ENCODE data around the gene UNC80.

GRCh38 chr2:209805351-209805750 is 33.7 kb downstream of the UNC80 start:
- TF ChIP-seq, protein P1, sequence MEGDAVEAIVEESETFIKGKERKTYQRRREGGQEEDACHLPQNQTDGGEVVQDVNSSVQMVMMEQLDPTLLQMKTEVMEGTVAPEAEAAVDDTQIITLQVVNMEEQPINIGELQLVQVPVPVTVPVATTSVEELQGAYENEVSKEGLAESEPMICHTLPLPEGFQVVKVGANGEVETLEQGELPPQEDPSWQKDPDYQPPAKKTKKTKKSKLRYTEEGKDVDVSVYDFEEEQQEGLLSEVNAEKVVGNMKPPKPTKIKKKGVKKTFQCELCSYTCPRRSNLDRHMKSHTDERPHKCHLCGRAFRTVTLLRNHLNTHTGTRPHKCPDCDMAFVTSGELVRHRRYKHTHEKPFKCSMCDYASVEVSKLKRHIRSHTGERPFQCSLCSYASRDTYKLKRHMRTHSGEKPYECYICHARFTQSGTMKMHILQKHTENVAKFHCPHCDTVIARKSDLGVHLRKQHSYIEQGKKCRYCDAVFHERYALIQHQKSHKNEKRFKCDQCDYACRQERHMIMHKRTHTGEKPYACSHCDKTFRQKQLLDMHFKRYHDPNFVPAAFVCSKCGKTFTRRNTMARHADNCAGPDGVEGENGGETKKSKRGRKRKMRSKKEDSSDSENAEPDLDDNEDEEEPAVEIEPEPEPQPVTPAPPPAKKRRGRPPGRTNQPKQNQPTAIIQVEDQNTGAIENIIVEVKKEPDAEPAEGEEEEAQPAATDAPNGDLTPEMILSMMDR (IDR thresholded peaks at IDR 0.05), result no peak
- TF ChIP-seq CEBPB (IDR thresholded peaks at IDR 0.05) (no peak), ZFP36 (IDR thresholded peaks at IDR 0.05; ENCODE audit: borderline replicate concordance, partially characterized antibody) (no peak), PHF8 (IDR thresholded peaks at IDR 0.05; ENCODE audit: borderline replicate concordance, low read depth) (no peak), JUN (IDR thresholded peaks at IDR 0.05) (no peak), EP300 (IDR thresholded peaks at IDR 0.05) (no peak), GATA3 (IDR thresholded peaks at IDR 0.05; ENCODE audit: borderline replicate concordance) (no peak), BHLHE40 (IDR thresholded peaks at IDR 0.05; ENCODE audit: low read depth, low read length) (no peak), KDM1A (IDR thresholded peaks at IDR 0.05; ENCODE audit: low read depth) (no peak), POLR2A (IDR thresholded peaks at IDR 0.05; ENCODE audit: low read length) (no peak), HDAC2 (IDR thresholded peaks at IDR 0.05) (no peak), MAFK (IDR thresholded peaks at IDR 0.05; ENCODE audit: partially characterized antibody) (no peak)
- TF ChIP-seq, protein P2, sequence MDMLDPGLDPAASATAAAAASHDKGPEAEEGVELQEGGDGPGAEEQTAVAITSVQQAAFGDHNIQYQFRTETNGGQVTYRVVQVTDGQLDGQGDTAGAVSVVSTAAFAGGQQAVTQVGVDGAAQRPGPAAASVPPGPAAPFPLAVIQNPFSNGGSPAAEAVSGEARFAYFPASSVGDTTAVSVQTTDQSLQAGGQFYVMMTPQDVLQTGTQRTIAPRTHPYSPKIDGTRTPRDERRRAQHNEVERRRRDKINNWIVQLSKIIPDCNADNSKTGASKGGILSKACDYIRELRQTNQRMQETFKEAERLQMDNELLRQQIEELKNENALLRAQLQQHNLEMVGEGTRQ (IDR thresholded peaks at IDR 0.05), result no peak
